ENCODE measurements around the gene SMIM10L1.

SMIM10L1 gene

DNA sequence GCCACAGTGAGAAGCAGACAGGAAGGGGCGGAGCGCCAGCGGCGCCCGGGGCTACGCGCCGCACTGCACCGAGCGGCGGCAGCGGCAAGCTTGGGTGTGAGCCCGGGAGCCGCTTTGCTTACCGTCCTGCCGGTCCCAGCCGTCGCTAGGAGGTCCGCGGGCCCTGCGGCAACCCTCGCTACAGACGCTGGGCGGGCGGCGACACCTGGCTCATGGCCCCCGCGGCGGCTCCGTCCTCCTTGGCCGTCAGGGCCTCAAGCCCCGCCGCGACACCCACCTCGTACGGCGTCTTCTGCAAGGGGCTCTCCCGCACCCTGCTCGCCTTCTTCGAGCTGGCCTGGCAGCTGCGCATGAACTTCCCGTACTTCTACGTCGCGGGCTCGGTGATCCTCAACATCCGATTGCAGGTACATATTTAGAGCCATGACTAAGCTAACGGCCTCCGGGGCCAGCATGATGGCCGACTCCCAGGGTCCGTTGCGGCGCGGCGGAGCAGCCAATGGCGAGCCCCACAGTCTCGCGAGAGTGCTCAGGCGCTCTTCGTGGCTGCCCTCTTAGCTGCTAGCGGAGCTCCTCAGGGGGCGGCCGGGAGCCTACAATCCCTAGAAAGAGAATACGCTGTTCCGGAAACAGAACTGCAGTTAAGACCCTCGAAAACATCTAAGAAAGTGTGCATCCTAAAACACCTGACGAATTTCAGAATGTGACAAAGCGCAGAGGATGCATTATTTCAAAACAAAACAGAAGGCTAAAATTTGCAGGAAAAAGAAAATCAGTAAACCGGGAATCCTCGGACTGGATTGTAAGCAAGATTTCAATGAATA lies at the start of gene SMIM10L1:
TSS of gene SMIM10L1 (plus strand) at position 50 of the 824 bp plus-strand sequence. CDS start at position 213, 163 bp downstream.
- H3K27ac ChIP-seq (ENCODE audit: low read depth, low read length): peak within 1 kb of the TSS; percentile 96
- no peaks in the 10 kb centered on the region for H3K27me3 ChIP-seq (ENCODE audit: control insufficient read depth in 1 of 2, insufficient read depth in 2 of 2, low read length in 2 of 2)

DNA sequence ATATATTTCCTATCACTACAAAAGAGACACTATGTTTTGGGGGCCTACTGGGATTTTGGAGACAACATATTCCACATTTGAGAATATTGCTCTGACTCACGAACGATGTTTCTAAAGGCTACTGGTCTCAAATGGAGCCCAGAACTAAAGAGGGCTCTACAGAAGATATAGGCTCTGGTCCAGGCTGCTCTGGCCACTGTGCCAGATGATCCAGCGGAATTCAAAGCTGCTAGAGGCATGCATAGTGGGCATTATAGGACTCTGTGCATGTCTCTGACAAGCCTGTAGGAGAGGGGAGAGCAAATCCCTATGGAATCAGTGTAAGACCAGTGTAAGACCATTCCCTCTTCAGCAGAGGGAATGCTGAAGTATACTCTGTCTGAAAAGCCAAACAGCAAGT lies 40.6 kb upstream of the SMIM10L1 start:
- H3K36me3 ChIP-seq (ENCODE audit: control insufficient read depth in 1 of 2, insufficient read depth in 2 of 2, low read length in 2 of 2): peaks cover 0 to 2% of the 10 kb centered on the region in 2 donors
- no peaks in the 10 kb centered on the region for H3K4me1 ChIP-seq (ENCODE audit: control insufficient read depth in 1 of 2, insufficient read depth in 2 of 2, low read length in 2 of 2)
- no peaks in the 10 kb centered on the region for H3K9me3 ChIP-seq (ENCODE audit: control insufficient read depth in 1 of 2, low read length in 2 of 2)
- H3K27me3 ChIP-seq (ENCODE audit: control insufficient read depth in 1 of 2, insufficient read depth in 2 of 2, low read length in 2 of 2): no peaks in the 10 kb centered on the region
- no peak overlapping the region for H3K9ac ChIP-seq (ENCODE audit: low read depth in 1 of 2, low read length in 2 of 2)
- no peak overlapping the region for H3K4me3 ChIP-seq (ENCODE audit: low read depth in 1 of 2, low read length in 2 of 2)
- H3K27ac ChIP-seq (ENCODE audit: low read depth, low read length): no peak overlapping the region

More for the DNA sequence above, at the start of gene SMIM10L1:
- no peaks in the 10 kb centered on the region for H3K9me3 ChIP-seq (ENCODE audit: control insufficient read depth in 1 of 2, low read length in 2 of 2)
- H3K4me1 ChIP-seq (ENCODE audit: control insufficient read depth in 1 of 2, insufficient read depth in 2 of 2, low read length in 2 of 2): peaks cover 20 to 22% of the 10 kb centered on the region in 2 donors
- peak within 1 kb of the TSS; percentile 79 to 88 for H3K4me3 ChIP-seq (ENCODE audit: low read depth in 1 of 2, low read length in 2 of 2)
- peak within 1 kb of the TSS; percentile 81 to 84 for H3K9ac ChIP-seq (ENCODE audit: low read depth in 1 of 2, low read length in 2 of 2)
- H3K36me3 ChIP-seq (ENCODE audit: control insufficient read depth in 1 of 2, insufficient read depth in 2 of 2, low read length in 2 of 2): peaks cover 0 to 8% of the 10 kb centered on the region in 2 donors

DNA sequence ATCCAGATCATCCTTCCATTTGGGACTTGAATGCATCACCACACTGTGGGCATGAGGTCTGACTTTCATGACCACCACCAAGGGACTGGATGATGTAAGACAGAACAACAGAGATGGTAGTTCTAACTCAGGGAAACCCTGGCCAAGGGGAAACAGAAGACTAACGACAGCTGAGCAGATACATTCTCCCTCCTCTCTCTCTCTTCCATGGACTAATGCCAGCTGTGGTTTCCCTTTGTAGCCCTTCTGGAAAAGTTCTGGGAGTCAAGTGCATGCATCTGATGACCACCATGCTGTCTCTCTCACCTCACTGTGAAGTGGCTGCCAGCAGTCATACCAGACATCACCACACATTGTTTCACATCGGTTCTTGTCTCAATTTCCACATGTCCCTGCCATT lies 40.0 kb upstream of the SMIM10L1 start:
- Histone ChIP-seq H3K27me3 (ENCODE audit: control insufficient read depth in 1 of 2, insufficient read depth in 2 of 2, low read length in 2 of 2) (no peaks in the 10 kb centered on the region), H3K9me3 (ENCODE audit: control insufficient read depth in 1 of 2, low read length in 2 of 2) (no peaks in the 10 kb centered on the region), H3K4me3 (ENCODE audit: low read depth in 1 of 2, low read length in 2 of 2) (no peak overlapping the region), H3K36me3 (ENCODE audit: control insufficient read depth in 1 of 2, insufficient read depth in 2 of 2, low read length in 2 of 2) (peaks cover 0 to 2% of the 10 kb centered on the region in 2 donors), H3K9ac (ENCODE audit: low read depth in 1 of 2, low read length in 2 of 2) (no peak overlapping the region), H3K27ac (ENCODE audit: low read depth, low read length) (no peak overlapping the region), H3K4me1 (ENCODE audit: control insufficient read depth in 1 of 2, insufficient read depth in 2 of 2, low read length in 2 of 2) (no peaks in the 10 kb centered on the region)

DNA sequence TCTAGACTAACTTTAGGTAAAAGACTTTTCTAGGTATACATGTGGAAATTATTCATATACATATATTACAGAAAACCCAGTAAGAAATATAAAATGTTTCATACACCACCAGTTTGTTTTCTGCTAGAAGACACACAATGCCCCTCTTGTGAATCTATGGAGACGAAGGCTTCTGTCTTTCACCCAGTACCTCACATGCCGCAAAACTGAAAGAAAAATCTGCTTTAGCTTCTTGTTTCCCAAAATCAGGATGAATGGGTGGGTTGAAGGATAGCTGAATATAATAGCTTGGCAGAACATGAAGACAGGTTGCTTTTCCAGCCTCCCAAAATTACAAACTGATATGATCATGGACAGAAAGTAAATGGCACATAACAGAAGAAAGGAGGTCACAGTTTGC lies 37.8 kb upstream of the SMIM10L1 start:
- H3K4me1 ChIP-seq (ENCODE audit: control insufficient read depth in 1 of 2, insufficient read depth in 2 of 2, low read length in 2 of 2): no peaks in the 10 kb centered on the region
- no peaks in the 10 kb centered on the region for H3K9me3 ChIP-seq (ENCODE audit: control insufficient read depth in 1 of 2, low read length in 2 of 2)
- no peak overlapping the region for H3K9ac ChIP-seq (ENCODE audit: low read depth in 1 of 2, low read length in 2 of 2)
- no peaks in the 10 kb centered on the region for H3K27me3 ChIP-seq (ENCODE audit: control insufficient read depth in 1 of 2, insufficient read depth in 2 of 2, low read length in 2 of 2)
- H3K36me3 ChIP-seq (ENCODE audit: control insufficient read depth in 1 of 2, insufficient read depth in 2 of 2, low read length in 2 of 2): peaks cover 0 to 2% of the 10 kb centered on the region in 2 donors
- no peak overlapping the region for H3K27ac ChIP-seq (ENCODE audit: low read depth, low read length)
- no peak overlapping the region for H3K4me3 ChIP-seq (ENCODE audit: low read depth in 1 of 2, low read length in 2 of 2)

DNA sequence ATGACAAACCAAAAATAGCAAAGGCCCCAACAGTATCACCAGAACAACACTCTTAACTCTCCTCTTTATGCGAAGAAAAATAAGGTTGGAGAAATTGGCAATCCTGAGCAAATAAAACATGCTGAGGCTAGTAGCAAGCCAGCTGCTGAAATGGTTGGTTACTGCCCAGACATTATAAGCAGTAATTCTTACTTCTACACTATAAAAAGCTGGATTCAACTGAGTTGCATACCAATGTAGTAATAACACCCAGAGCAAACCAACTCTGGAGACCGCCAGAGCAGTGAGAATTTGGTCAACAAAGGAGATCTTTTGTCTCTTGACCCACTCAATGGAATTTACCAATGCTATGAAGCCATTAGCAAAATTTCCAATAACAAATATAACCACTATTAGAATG lies 37.2 kb upstream of the SMIM10L1 start:
- no peaks in the 10 kb centered on the region for H3K9me3 ChIP-seq (ENCODE audit: control insufficient read depth in 1 of 2, low read length in 2 of 2)
- H3K27me3 ChIP-seq (ENCODE audit: control insufficient read depth in 1 of 2, insufficient read depth in 2 of 2, low read length in 2 of 2): no peaks in the 10 kb centered on the region
- H3K4me3 ChIP-seq (ENCODE audit: low read depth in 1 of 2, low read length in 2 of 2): no peak overlapping the region
- peaks cover 0 to 2% of the 10 kb centered on the region in 2 donors for H3K36me3 ChIP-seq (ENCODE audit: control insufficient read depth in 1 of 2, insufficient read depth in 2 of 2, low read length in 2 of 2)
- no peak overlapping the region for H3K27ac ChIP-seq (ENCODE audit: low read depth, low read length)
- no peak overlapping the region for H3K9ac ChIP-seq (ENCODE audit: low read depth in 1 of 2, low read length in 2 of 2)
- no peaks in the 10 kb centered on the region for H3K4me1 ChIP-seq (ENCODE audit: control insufficient read depth in 1 of 2, insufficient read depth in 2 of 2, low read length in 2 of 2)

DNA sequence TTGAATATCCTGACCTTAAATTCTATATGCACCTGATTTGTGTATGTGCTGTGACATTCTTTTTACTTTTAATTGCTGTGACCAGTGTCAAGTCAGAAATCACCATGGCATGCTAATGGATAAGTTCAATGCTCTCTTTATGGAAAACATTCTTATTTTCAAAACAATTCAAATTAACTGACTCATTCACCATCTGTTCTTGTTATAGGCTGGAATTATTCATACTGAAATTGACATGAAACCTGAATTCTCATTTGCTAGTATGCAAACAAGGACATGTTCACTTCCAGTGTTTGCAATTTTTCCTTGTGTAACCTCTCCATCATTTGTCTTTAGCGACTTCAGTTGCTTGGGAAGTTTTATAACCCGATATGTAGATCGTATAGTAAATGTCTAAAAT lies 36.7 kb upstream of the SMIM10L1 start, which contains the start of gene TAS2R30:
TSS of gene TAS2R30 (minus strand) at position 340 of the 400 bp plus-strand sequence. CDS start 400 bp downstream, outside the sequence.
- no peak within 1 kb of the TSS for H3K27ac ChIP-seq (ENCODE audit: low read depth, low read length)
- no peaks in the 10 kb centered on the region for H3K4me1 ChIP-seq (ENCODE audit: control insufficient read depth in 1 of 2, insufficient read depth in 2 of 2, low read length in 2 of 2)
- H3K27me3 ChIP-seq (ENCODE audit: control insufficient read depth in 1 of 2, insufficient read depth in 2 of 2, low read length in 2 of 2): no peaks in the 10 kb centered on the region
- H3K4me3 ChIP-seq (ENCODE audit: low read depth in 1 of 2, low read length in 2 of 2): no peak within 1 kb of the TSS
- no peaks in the 10 kb centered on the region for H3K36me3 ChIP-seq (ENCODE audit: control insufficient read depth in 1 of 2, insufficient read depth in 2 of 2, low read length in 2 of 2)
- H3K9me3 ChIP-seq (ENCODE audit: control insufficient read depth in 1 of 2, low read length in 2 of 2): no peaks in the 10 kb centered on the region
- H3K9ac ChIP-seq (ENCODE audit: low read depth in 1 of 2, low read length in 2 of 2): no peak within 1 kb of the TSS

DNA sequence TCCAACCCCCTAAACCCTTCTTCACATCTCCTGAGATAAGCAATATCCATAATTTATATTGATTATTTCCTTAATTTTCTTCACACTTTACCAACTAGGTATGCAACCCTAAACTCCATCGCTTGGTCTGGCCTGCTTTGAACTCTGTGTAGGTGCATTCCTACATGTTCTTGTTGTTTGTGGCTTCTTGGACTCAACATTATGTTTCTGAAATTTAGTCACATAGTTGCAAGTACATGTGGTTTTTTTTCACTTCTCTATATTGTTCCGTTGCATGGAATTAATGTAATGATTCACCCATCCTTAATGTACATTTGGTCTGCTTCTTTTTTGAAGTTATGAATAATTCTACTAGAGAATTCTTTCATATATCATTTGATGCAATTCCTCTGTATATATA lies 34.9 kb upstream of the SMIM10L1 start:
- Histone ChIP-seq H3K4me1 (ENCODE audit: control insufficient read depth in 1 of 2, insufficient read depth in 2 of 2, low read length in 2 of 2) (no peaks in the 10 kb centered on the region), H3K36me3 (ENCODE audit: control insufficient read depth in 1 of 2, insufficient read depth in 2 of 2, low read length in 2 of 2) (no peaks in the 10 kb centered on the region), H3K9ac (ENCODE audit: low read depth in 1 of 2, low read length in 2 of 2) (no peak overlapping the region), H3K9me3 (ENCODE audit: control insufficient read depth in 1 of 2, low read length in 2 of 2) (no peaks in the 10 kb centered on the region), H3K27ac (ENCODE audit: low read depth, low read length) (no peak overlapping the region), H3K4me3 (ENCODE audit: low read depth in 1 of 2, low read length in 2 of 2) (no peak overlapping the region), H3K27me3 (ENCODE audit: control insufficient read depth in 1 of 2, insufficient read depth in 2 of 2, low read length in 2 of 2) (no peaks in the 10 kb centered on the region)

DNA sequence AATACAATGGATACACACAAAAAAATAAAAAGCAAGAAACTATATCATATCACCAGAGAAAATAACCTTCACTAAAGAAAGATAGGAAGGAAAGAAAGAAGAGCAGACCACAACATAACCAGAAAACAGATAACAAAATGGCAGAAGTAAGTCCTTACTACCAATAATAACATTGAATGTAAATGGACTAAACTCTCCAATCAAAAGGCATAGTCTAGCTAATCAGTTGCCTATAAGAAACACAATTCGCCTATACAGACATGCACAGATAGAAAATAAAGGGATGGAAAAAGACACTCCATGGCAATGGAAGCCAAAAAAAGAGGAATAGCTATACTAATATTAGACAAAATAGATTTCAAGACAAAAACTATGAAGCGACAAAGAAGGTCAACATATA lies 27.6 kb upstream of the SMIM10L1 start:
- H3K9ac ChIP-seq (ENCODE audit: low read depth in 1 of 2, low read length in 2 of 2): no peak overlapping the region
- no peaks in the 10 kb centered on the region for H3K27me3 ChIP-seq (ENCODE audit: control insufficient read depth in 1 of 2, insufficient read depth in 2 of 2, low read length in 2 of 2)
- H3K9me3 ChIP-seq (ENCODE audit: control insufficient read depth in 1 of 2, low read length in 2 of 2): peaks cover 2 to 14% of the 10 kb centered on the region in 2 donors
- H3K4me3 ChIP-seq (ENCODE audit: low read depth in 1 of 2, low read length in 2 of 2): no peak overlapping the region
- H3K27ac ChIP-seq (ENCODE audit: low read depth, low read length): no peak overlapping the region
- H3K4me1 ChIP-seq (ENCODE audit: control insufficient read depth in 1 of 2, insufficient read depth in 2 of 2, low read length in 2 of 2): no peaks in the 10 kb centered on the region
- no peaks in the 10 kb centered on the region for H3K36me3 ChIP-seq (ENCODE audit: control insufficient read depth in 1 of 2, insufficient read depth in 2 of 2, low read length in 2 of 2)

DNA sequence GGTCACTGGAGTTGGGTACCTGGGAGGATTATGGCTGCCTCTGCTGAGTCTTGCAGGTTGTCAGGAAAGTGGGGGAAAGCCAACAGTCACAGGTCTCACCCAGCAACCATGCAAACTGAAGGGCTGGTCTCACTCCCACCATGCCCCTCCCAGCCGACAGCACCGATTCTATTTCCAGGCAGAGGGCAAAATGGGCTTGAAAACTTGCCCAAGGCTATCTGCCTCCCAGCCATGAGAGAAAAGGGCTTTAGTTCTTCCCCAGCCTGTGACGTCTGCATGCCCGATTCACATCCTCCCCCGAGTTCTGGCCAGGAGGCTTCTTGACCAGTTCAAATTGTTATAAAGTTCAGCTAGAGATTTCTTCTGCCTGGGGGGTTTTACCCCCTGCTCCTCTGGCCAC lies 26.7 kb upstream of the SMIM10L1 start:
- Histone ChIP-seq H3K27ac (ENCODE audit: low read depth, low read length) (no peak overlapping the region), H3K36me3 (ENCODE audit: control insufficient read depth in 1 of 2, insufficient read depth in 2 of 2, low read length in 2 of 2) (no peaks in the 10 kb centered on the region), H3K4me3 (ENCODE audit: low read depth in 1 of 2, low read length in 2 of 2) (no peak overlapping the region)

DNA sequence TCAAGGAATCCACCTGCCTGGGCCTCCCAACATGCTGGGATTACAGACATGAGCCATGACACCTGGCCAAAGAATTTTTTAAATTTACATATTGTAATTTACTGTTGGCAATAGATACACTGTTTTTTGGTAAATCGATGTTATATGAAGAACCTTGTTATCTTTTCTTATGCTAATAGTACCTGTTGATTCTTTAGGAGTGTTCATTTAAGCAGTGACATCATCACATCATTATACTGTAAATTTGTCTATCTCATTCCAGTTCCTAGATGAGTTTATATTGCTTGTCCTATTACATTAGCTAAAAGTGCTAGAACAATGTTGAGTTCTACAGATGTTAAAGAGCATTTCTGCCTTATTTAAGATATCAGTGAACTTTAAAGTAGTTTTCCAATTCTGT lies 23.6 kb upstream of the SMIM10L1 start:
- H3K27ac ChIP-seq (ENCODE audit: low read depth, low read length): no peak overlapping the region
- H3K4me3 ChIP-seq (ENCODE audit: low read depth in 1 of 2, low read length in 2 of 2): no peak overlapping the region
- H3K4me1 ChIP-seq (ENCODE audit: control insufficient read depth in 1 of 2, insufficient read depth in 2 of 2, low read length in 2 of 2): no peaks in the 10 kb centered on the region
- H3K36me3 ChIP-seq (ENCODE audit: control insufficient read depth in 1 of 2, insufficient read depth in 2 of 2, low read length in 2 of 2): no peaks in the 10 kb centered on the region
- H3K9me3 ChIP-seq (ENCODE audit: control insufficient read depth in 1 of 2, low read length in 2 of 2): peaks cover 2 to 14% of the 10 kb centered on the region in 2 donors
- H3K9ac ChIP-seq (ENCODE audit: low read depth in 1 of 2, low read length in 2 of 2): no peak overlapping the region
- H3K27me3 ChIP-seq (ENCODE audit: control insufficient read depth in 1 of 2, insufficient read depth in 2 of 2, low read length in 2 of 2): no peaks in the 10 kb centered on the region

More for the DNA sequence above, 26.7 kb upstream of the SMIM10L1 start:
- Histone ChIP-seq H3K27me3 (ENCODE audit: control insufficient read depth in 1 of 2, insufficient read depth in 2 of 2, low read length in 2 of 2) (no peaks in the 10 kb centered on the region), H3K9me3 (ENCODE audit: control insufficient read depth in 1 of 2, low read length in 2 of 2) (peaks cover 2 to 14% of the 10 kb centered on the region in 2 donors), H3K9ac (ENCODE audit: low read depth in 1 of 2, low read length in 2 of 2) (no peak overlapping the region), H3K4me1 (ENCODE audit: control insufficient read depth in 1 of 2, insufficient read depth in 2 of 2, low read length in 2 of 2) (no peaks in the 10 kb centered on the region)
